AG10803 (cell line): Measurements from ENCODE around the gene PIGB.
A peak's percentile ranks its signal among the peaks of the same experiment; 100 is the strongest.
"Not testable (repeated sequence)": the region's sequence is repeated elsewhere in the genome, so short reads cannot be mapped to it uniquely, and the experiment has no call there.

Source experiments
- DNase-seq: peaks from one replicate; pipeline ENCODE4 v3.0.0; 2010; ENCODE audit warnings: low read depth
- H3K4me3 ChIP-seq: 2 replicates; pipeline ENCODE4 v1.5.1; 2011; ENCODE audit warnings: mild to moderate bottlenecking, low read length, control low read depth
- CTCF ChIP-seq: conservative IDR thresholded peaks from 2 replicates; pipeline ENCODE4 v1.5.1; 2011; ENCODE audit warnings: mild to moderate bottlenecking, low read length, control low read depth, inconsistent platforms

The PIGB gene

GRCh38 chr15:55379095-55379494, 60.1 kb downstream of the PIGB start:
- H3K4me3 ChIP-seq, result no peak overlapping the region
- DNase-seq, result no peak
- no peak for TF ChIP-seq CTCF

GRCh38 chr15:55381595-55381994, 62.6 kb downstream of the PIGB start:
- no peak overlapping the region for H3K4me3 ChIP-seq
- no peak for DNase-seq
- no peak for TF ChIP-seq CTCF

GRCh38 chr15:55383687-55384086, 64.7 kb downstream of the PIGB start:
- no peak for TF ChIP-seq CTCF
- no peak overlapping the region for H3K4me3 ChIP-seq
- DNase-seq, result no peak

GRCh38 chr15:55387027-55387426, 68.0 kb downstream of the PIGB start:
- no peak for DNase-seq
- no peak for TF ChIP-seq CTCF
- H3K4me3 ChIP-seq, result no peak overlapping the region

GRCh38 chr15:55389264-55389607, 70.2 kb downstream of the PIGB start:
- H3K4me3 ChIP-seq, result no peak overlapping the region
- no peak for TF ChIP-seq CTCF
- peak; percentile 6 for DNase-seq

- peak; percentile 26 for DNase-seq
- no peak for TF ChIP-seq CTCF
- H3K4me3 ChIP-seq, result no peak overlapping the region
Measured at GRCh38 chr15:55394694-55395093, 75.7 kb downstream of the PIGB start.

- no peak overlapping the region for H3K4me3 ChIP-seq
- no peak for TF ChIP-seq CTCF
- DNase-seq, result no peak
Measured at GRCh38 chr15:55398243-55398642, 79.2 kb downstream of the PIGB start.

- H3K4me3 ChIP-seq, DNase-seq: not testable (repeated sequence)
Measured at GRCh38 chr15:55400050-55400449, 81.0 kb downstream of the PIGB start.
